Measurements from ENCODE around the gene NDRG3.
"Not testable (repeated sequence)": the region's sequence is repeated elsewhere in the genome, so short reads cannot be mapped to it uniquely, and the experiment has no call there.

The NDRG3 gene

GRCh38 chr20:36641506-36641843, 104.4 kb downstream of the NDRG3 start:
- DNase-seq = no peak

GRCh38 chr20:36638876-36639400, 107.0 kb downstream of the NDRG3 start:
- DNase-seq = not testable (repeated sequence)

GRCh38 chr20:36634342-36634741, 111.5 kb downstream of the NDRG3 start:
- no peak for DNase-seq

- DNase-seq = no peak
Observed at GRCh38 chr20:36633285-36633772, 112.6 kb downstream of the NDRG3 start.

- DNase-seq = no peak
Observed at GRCh38 chr20:36632487-36633284, 113.2 kb downstream of the NDRG3 start.

GRCh38 chr20:36632147-36632486, 113.8 kb downstream of the NDRG3 start:
- DNase-seq = no peak

- no peak for DNase-seq
Observed at GRCh38 chr20:36631646-36632045, 114.2 kb downstream of the NDRG3 start.

- DNase-seq = no peak
Observed at GRCh38 chr20:36629719-36630681, 115.9 kb downstream of the NDRG3 start.

GRCh38 chr20:36628076-36628475, 117.8 kb downstream of the NDRG3 start:
- DNase-seq = no peak

- DNase-seq = no peak
Observed at GRCh38 chr20:36624944-36625324, 121.0 kb downstream of the NDRG3 start.

- no peak for DNase-seq
Observed at GRCh38 chr20:36624068-36624943, 121.6 kb downstream of the NDRG3 start.

GRCh38 chr20:36623444-36623843, 122.4 kb downstream of the NDRG3 start:
- DNase-seq = no peak

GRCh38 chr20:36620917-36621316, 125.0 kb downstream of the NDRG3 start:
- DNase-seq = no peak

- no peak for DNase-seq
Observed at GRCh38 chr20:36614781-36615557, 130.9 kb downstream of the NDRG3 start.

- no peak for DNase-seq
Observed at GRCh38 chr20:36613974-36614373, 131.9 kb downstream of the NDRG3 start.

GRCh38 chr20:36611625-36612024, 134.3 kb downstream of the NDRG3 start:
- no peak for DNase-seq

- not testable (repeated sequence) for DNase-seq
Observed at GRCh38 chr20:36608388-36608728, 137.5 kb downstream of the NDRG3 start.

GRCh38 chr20:36607586-36608387, 138.1 kb downstream of the NDRG3 start:
- no peak for DNase-seq

- no peak for DNase-seq
Observed at GRCh38 chr20:36606158-36607066, 139.5 kb downstream of the NDRG3 start.

Measured in NCI-H1417 treated with DMSO at 0.1 percent for 48 hours (cell line).